T-helper 1 cell treated with Interleukin-12 subunit alpha and Interleukin-12 subunit beta and Interleukin-4 antibody, amounts not matched to agents 30 ng/mL and 1 ng/mL, for 36 hours (primary cell): ENCODE measurements around the gene ARHGAP26. TPM values are rescaled to one million over a fixed set of nuclear protein-coding genes. Genes with fewer than 3 reads are reported as not detected.
"Not testable (repeated sequence)": the region's sequence is repeated elsewhere in the genome, so short reads cannot be mapped to it uniquely, and the experiment has no call there.

ENCODE experiments used
- intact Hi-C: fragments of 100-400 bp; cut with micrococcal nuclease; formaldehyde crosslinking; loops from one replicate; pipeline ENCODE4 v1.15.1; 2024
- total RNA-seq: library from RNA; stranded (reverse); gene quantifications from 2 replicates; pipeline ENCODE4 v1.2.3, GENCODE V29; 2022

The ARHGAP26 gene
- total RNA-seq, 1 donor from 2014 or later, result 31.8 TPM

- intact Hi-C loops, result loop anchor here (1.0 to 5.0 kb wide), 10 partner anchors 47 to 1089 kb away; partner anchors contain the start of gene NR3C1
Measured at GRCh38 chr5:143101725-143102386, 331.7 kb downstream of the ARHGAP26 start.

- intact Hi-C loops, result loop anchor here (5.0 kb wide), 3 partner anchors 80 to 725 kb away; no protein-coding TSS in a partner anchor
Measured at GRCh38 chr5:143102411-143102810, 332.2 kb downstream of the ARHGAP26 start.

GRCh38 chr5:143105216-143105905 lies 335.2 kb downstream of the ARHGAP26 start:
- intact Hi-C loops, result no loop called here

GRCh38 chr5:143106174-143106573 lies 336.0 kb downstream of the ARHGAP26 start:
- intact Hi-C loops, result no loop called here

- intact Hi-C loops, result no loop called here
Measured at GRCh38 chr5:143108498-143109128, 338.4 kb downstream of the ARHGAP26 start.

GRCh38 chr5:143110591-143110990 lies 340.4 kb downstream of the ARHGAP26 start:
- intact Hi-C loops, result no loop called here

- intact Hi-C loops, result no loop called here
Measured at GRCh38 chr5:143111799-143112198, 341.6 kb downstream of the ARHGAP26 start.

GRCh38 chr5:143113461-143113860 lies 343.3 kb downstream of the ARHGAP26 start:
- intact Hi-C loops, result no loop called here

GRCh38 chr5:143114481-143114880 lies 344.3 kb downstream of the ARHGAP26 start:
- intact Hi-C loops, result no loop called here

- intact Hi-C loops, result no loop called here
Measured at GRCh38 chr5:143115381-143115780, 345.2 kb downstream of the ARHGAP26 start.

- intact Hi-C loops, result no loop called here
Measured at GRCh38 chr5:143116814-143117213, 346.6 kb downstream of the ARHGAP26 start.

- intact Hi-C loops, result no loop called here
Measured at GRCh38 chr5:143117821-143118220, 347.6 kb downstream of the ARHGAP26 start.

- intact Hi-C loops, result no loop called here
Measured at GRCh38 chr5:143118222-143118621, 348.0 kb downstream of the ARHGAP26 start.

- intact Hi-C loops, result not testable (repeated sequence)
Measured at GRCh38 chr5:143118818-143119217, 348.6 kb downstream of the ARHGAP26 start.

- intact Hi-C loops, result no loop called here
Measured at GRCh38 chr5:143119291-143119769, 349.2 kb downstream of the ARHGAP26 start.

- intact Hi-C loops, result loop anchor here (10.0 kb wide), 1 partner anchor 375 kb away; no protein-coding TSS in a partner anchor
Measured at GRCh38 chr5:143119881-143120341, 349.7 kb downstream of the ARHGAP26 start.

- intact Hi-C loops, result loop anchor here (10.0 kb wide), 1 partner anchor 376 kb away; no protein-coding TSS in a partner anchor
Measured at GRCh38 chr5:143120460-143121134, 350.4 kb downstream of the ARHGAP26 start.

GRCh38 chr5:143121135-143121475 lies 350.9 kb downstream of the ARHGAP26 start:
- intact Hi-C loops, result loop anchor here (10.0 kb wide), 1 partner anchor 376 kb away; no protein-coding TSS in a partner anchor

GRCh38 chr5:143124593-143124992 lies 354.4 kb downstream of the ARHGAP26 start:
- intact Hi-C loops, result loop anchor here (10.0 kb wide), 1 partner anchor 380 kb away; no protein-coding TSS in a partner anchor

GRCh38 chr5:143126174-143127019 lies 356.2 kb downstream of the ARHGAP26 start:
- intact Hi-C loops, result loop anchor here (10.0 kb wide), 1 partner anchor 382 kb away; no protein-coding TSS in a partner anchor
